ENCODE measurements around the gene ZNF384. TPM values are rescaled to one million over a fixed set of nuclear protein-coding genes. Genes with fewer than 3 reads are reported as not detected.
A peak's percentile ranks its signal among the peaks of the same experiment; 100 is the strongest.

The ZNF384 gene
- total RNA-seq, 1 donor from 2014 or later = 15.1 TPM

- intact Hi-C loops (cut with DNase I) = no loop called here
- no peaks in the 10 kb centered on the region for H3K27me3 ChIP-seq
- no peak overlapping the region for H3K27ac ChIP-seq
- TF ChIP-seq CTCF (IDR thresholded peaks at IDR 0.05) = no peak
- no peak for DNase-seq (ENCODE audit: low spot score in 2 of 2)
- H3K36me3 ChIP-seq = peaks cover 47 to 52% of the 10 kb centered on the region in 2 donors
- no peaks in the 10 kb centered on the region for H3K9me3 ChIP-seq
- peaks cover 0 to 8% of the 10 kb centered on the region in 2 donors for H3K4me1 ChIP-seq
- H3K4me3 ChIP-seq = no peak overlapping the region
These were observed 40.0 kb upstream of the ZNF384 start for GRCh38 chr12:6729186-6729585.

- no peak for DNase-seq (ENCODE audit: low spot score in 2 of 2)
- Histone ChIP-seq H3K9me3 (no peaks in the 10 kb centered on the region), H3K27me3 (no peaks in the 10 kb centered on the region), H3K27ac (no peak overlapping the region), H3K4me3 (no peak overlapping the region), H3K4me1 (peaks cover 0 to 8% of the 10 kb centered on the region in 2 donors), H3K36me3 (peaks cover 23 to 29% of the 10 kb centered on the region in 2 donors)
- intact Hi-C loops (cut with DNase I) = loop anchor here (2.0 kb wide), 1 partner anchor 27 kb away; the partner anchor contains the start of gene MLF2
- TF ChIP-seq CTCF (IDR thresholded peaks at IDR 0.05) = no peak
These were observed 36.2 kb upstream of the ZNF384 start for GRCh38 chr12:6725350-6725749.

- Histone ChIP-seq H3K4me1 (peaks cover 0 to 8% of the 10 kb centered on the region in 2 donors), H3K4me3 (peak overlapping the region; percentile 62 to 70), H3K36me3 (peaks cover 14 to 20% of the 10 kb centered on the region in 2 donors), H3K27me3 (no peaks in the 10 kb centered on the region), H3K27ac (peak overlapping the region; percentile 75 to 93), H3K9me3 (no peaks in the 10 kb centered on the region)
- DNase-seq (ENCODE audit: low spot score in 2 of 2) = peak in 1 of 2 donors; percentile 64
- intact Hi-C loops (cut with DNase I) = loop anchor here (1.0 to 2.0 kb wide), 3 partner anchors 24 to 35 kb away; partner anchors contain the start of genes MLF2, PIANP and ZNF384
- no peak for TF ChIP-seq CTCF (IDR thresholded peaks at IDR 0.05)
These were observed 35.2 kb upstream of the ZNF384 start for GRCh38 chr12:6724409-6724797.

- TF ChIP-seq CTCF (IDR thresholded peaks at IDR 0.05) = no peak
- Histone ChIP-seq H3K27ac (peak within 1 kb of the TSS; percentile 75 to 93), H3K9me3 (no peaks in the 10 kb centered on the region), H3K36me3 (peaks cover 8 to 14% of the 10 kb centered on the region in 2 donors), H3K4me3 (peak within 1 kb of the TSS; percentile 62 to 70), H3K4me1 (peaks cover 0 to 8% of the 10 kb centered on the region in 2 donors), H3K27me3 (no peaks in the 10 kb centered on the region)
- peak; percentile 91 to 99 for DNase-seq (ENCODE audit: low spot score in 2 of 2)
- intact Hi-C loops (cut with DNase I) = loop anchor here (1.0 to 2.0 kb wide), 4 partner anchors 24 to 61 kb away; partner anchors contain the start of genes ING4, MLF2, PIANP and ZNF384
These were observed 34.6 kb upstream of the ZNF384 start, which contains the start of gene COPS7A for GRCh38 chr12:6723607-6724408. COPS7A (plus strand) TSS chr12:6724046; CDS start chr12:6724657, 611 bp downstream.

GRCh38 chr12:6722863-6723262 lies 33.7 kb upstream of the ZNF384 start:
- intact Hi-C loops (cut with DNase I) = loop anchor here (1.0 kb wide), 1 partner anchor 60 kb away; the partner anchor contains the start of gene ING4
- Histone ChIP-seq H3K27ac (no peak overlapping the region), H3K27me3 (no peaks in the 10 kb centered on the region), H3K4me3 (no peak overlapping the region), H3K9me3 (no peaks in the 10 kb centered on the region), H3K4me1 (peaks cover 0 to 8% of the 10 kb centered on the region in 2 donors), H3K36me3 (peaks cover 0 to 4% of the 10 kb centered on the region in 2 donors)
- no peak for TF ChIP-seq CTCF (IDR thresholded peaks at IDR 0.05)
- DNase-seq (ENCODE audit: low spot score in 2 of 2) = no peak
